Central memory CD4-positive, alpha-beta T cell (primary cell): Measurements from ENCODE around the gene MT1B.
"Not testable (repeated sequence)": the region's sequence is repeated elsewhere in the genome, so short reads cannot be mapped to it uniquely, and the experiment has no call there.

ENCODE experiments used
- DNase-seq: peaks from one replicate; pipeline ENCODE4 v3.0.0; 2022

The MT1B gene

GRCh38 chr16:56639045-56639444, 12.6 kb upstream of the MT1B start:
- no peak for DNase-seq

- DNase-seq, result no peak
These were observed 11.6 kb upstream of the MT1B start for GRCh38 chr16:56640076-56640475.

DNA sequence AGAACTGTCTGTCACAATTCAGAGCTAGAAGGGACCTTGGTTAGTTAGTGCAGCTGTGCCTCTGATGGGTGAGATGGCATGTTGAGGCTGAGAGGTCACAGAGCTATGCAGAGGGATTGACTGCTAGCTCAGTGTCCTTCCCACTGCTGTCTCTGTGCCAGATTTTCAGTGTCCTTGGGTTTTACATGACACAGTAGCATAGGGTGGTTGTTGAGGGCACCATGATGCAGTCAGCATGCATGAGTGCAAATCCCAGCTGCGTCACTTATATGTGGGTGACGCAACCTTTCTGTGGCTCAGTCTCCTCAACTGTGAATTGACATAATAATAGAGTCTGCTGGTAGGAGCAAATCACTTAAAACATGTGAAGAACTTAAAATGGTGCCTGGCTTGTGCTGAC, 10.5 kb upstream of the MT1B start:
- DNase-seq, result no peak

- DNase-seq, result peak; percentile 64
These were observed 8.5 kb upstream of the MT1B start for GRCh38 chr16:56643080-56643778.

- no peak for DNase-seq
These were observed 7.9 kb upstream of the MT1B start for GRCh38 chr16:56643833-56644232.

DNA sequence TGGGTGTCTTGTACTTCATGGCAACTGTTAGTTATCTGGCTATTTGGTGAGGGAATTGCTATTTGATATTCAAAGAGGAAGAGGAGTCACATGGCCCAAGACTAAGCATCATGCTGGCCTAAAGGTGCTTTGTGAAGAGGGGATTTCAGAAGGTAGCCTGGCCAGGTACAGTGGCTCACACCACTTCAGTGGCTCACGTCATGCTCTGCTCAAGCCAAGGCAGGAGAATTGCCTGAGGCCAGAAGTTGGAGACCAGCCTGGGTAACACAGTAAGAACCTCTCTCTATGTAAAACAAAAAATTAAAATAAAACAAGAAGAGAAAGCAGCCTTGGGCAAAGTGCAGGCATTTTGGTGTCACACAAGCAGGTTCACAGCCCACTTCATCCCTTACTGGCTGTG, 6.4 kb upstream of the MT1B start:
- no peak for DNase-seq

GRCh38 chr16:56645838-56646237, 5.8 kb upstream of the MT1B start:
- no peak for DNase-seq

- no peak for DNase-seq
These were observed 3.9 kb upstream of the MT1B start for GRCh38 chr16:56647641-56648431.

GRCh38 chr16:56649271-56649670, 2.4 kb upstream of the MT1B start:
- no peak for DNase-seq

DNA sequence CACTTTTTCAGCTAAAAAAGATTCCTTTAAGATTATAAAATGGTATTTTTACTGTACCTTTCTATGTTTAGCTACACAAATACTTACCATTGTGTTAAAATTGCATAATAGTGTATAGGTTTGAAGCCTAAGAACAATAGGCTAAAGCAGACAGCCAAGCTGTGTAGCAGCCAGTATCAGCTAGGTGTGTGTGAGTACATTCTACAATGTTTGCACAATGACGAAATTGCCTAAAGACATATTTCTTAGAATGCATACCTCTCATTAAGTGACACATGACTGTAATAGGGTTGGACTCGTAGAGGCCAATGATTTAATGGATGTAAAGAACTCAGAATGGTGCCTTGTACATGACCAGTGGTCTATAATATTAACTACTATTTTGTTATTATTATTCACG, 1.9 kb upstream of the MT1B start:
- DNase-seq, result no peak

- no peak for DNase-seq
These were observed 914 bp downstream of the MT1B start for GRCh38 chr16:56652600-56652999.

- DNase-seq, result no peak
These were observed 1.5 kb downstream of the MT1B start for GRCh38 chr16:56653218-56653617.

- DNase-seq, result peak; percentile 38
These were observed 6.1 kb downstream of the MT1B start, which contains the start of gene MT1F for GRCh38 chr16:56657555-56658326. MT1F (plus strand) TSS chr16:56657959; CDS start chr16:56658059, 100 bp downstream.

- DNase-seq, result no peak
These were observed 6.7 kb downstream of the MT1B start for GRCh38 chr16:56658327-56658875.

DNA sequence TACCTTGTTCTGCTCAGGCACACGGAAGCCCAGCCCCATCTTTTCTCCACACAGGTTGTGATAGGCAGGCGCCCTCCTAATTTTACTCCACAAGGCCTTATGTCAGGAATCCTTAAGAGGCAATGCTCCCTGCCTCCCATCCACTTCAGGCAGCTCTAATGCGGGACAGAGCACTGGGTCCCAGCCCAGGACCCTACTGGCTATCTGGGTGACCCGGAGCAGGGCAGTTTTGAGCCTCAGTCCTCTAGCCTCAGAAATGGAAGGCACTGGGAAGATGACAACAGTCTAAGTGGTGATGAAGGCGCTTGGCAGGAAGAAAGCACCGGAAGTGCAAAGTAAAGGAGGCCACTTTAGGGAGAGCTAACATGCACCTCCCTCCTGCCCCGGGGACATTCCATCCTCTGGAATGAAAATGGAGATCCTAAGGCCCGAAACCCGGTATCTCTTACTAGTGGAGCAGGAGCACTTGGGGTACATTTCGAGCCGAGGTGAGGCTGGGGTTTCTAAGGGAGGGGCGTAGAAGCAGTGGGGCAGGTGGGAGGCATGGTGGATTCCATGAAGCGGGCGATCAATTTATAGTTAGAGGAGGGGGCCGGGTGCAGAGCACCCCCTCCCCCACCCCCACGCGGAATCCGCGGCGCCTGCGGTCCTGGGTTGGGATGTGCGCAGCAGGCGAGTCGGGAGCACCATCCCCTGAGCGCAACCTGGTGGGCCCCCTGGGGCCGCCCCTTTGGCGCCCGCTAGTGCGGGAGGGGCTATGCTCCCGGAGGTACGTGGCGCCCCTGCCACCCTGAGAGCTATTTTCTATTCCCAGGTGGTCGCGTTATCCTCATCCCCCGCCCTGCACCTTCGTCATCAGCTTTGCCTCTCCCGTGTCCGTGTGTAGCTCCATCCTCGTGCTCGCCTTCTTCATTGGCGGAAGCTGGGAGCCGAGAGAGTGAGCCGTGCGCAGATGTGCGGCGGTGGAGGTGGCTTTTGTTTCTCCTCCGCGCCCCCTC, 11.0 kb downstream of the MT1B start:
- no peak for DNase-seq

DNA sequence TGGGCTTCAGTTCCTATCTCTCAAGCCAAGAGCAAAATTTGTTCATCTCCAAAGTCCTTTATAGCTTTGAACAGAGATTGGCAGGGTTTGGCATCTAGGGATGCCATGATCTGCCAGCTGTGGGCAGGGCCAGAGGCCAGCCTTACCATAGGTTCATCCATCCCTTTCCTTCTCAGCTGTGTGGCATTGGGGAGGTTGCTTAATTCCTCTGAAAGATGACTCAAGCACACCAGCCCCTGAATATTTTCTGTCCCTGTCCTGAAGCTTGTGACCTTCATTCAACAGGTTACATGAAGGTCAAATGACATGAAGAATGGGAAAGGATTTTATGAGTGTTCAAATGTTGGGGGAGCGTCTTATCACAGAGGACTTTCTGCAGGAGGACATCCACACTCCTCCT, 12.8 kb downstream of the MT1B start:
- no peak for DNase-seq

DNA sequence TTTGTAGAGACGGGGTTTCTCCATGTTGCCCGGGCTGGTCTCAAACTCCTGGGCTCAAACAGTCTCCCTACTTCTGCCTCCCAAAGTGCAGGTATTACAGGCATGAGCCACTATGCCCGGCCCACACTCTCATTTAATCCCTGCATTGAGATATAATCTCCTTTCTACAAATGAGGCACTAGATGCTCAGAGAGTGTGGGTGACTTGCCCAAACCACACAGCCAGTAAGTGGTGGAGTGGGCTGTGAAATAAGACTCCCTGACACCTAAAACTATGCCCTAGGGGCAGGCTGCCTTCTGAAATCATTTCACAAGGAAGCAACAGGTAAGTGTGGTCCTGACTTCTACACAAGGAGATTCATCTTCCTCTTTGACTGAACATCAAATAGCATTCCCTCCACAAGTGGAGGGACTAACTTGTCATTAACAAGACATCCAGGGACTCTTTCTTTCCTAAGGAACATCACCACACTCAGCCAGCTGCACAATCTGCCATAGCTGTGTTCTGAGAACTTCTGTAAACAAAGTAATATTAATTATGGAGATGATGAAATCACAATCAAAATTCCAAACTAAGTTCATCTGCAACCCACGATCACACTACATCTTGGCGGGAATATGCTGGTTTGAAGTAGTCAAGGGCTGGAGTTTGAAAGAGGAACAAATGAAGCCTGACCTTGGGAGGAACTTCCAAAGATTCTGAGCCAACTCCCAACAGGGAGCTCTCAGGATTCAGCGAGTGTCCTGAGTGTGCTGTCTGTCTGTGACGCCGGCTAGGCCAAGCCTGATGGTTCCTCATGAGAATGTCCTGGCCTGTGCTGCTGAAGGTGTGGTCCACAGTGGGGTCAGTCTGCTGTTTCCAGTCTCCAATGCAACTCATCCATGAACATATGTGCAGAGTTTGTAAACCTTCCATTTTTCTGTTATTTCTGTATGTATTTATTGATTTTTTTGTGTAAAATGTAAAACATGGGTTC, 13.9 kb downstream of the MT1B start:
- not testable (repeated sequence) for DNase-seq

GRCh38 chr16:56667581-56668571, 16.2 kb downstream of the MT1B start, which contains the start of gene MT1G:
MT1G (minus strand) TSS chr16:56668065; CDS start chr16:56667993, 72 bp downstream.
- no peak for DNase-seq
